Choroid plexus epithelial cell (primary cell): ENCODE data around the gene GMDS.

Source experiments
- DNase-seq: peaks from one replicate; pipeline ENCODE4 v3.0.0-alpha.2; 2010; ENCODE audit warnings: low read depth
- H3K4me3 ChIP-seq: 2 replicates; pipeline ENCODE4 v1.5.1; 2011; ENCODE audit warnings: low read depth, mild to moderate bottlenecking, control low read depth, low read length, moderate library complexity
- CTCF ChIP-seq: conservative IDR thresholded peaks from 2 replicates; pipeline ENCODE4 v1.5.1; 2011; ENCODE audit warnings: low read depth, mild to moderate bottlenecking, control low read depth, inconsistent platforms, low read length, moderate library complexity

The GMDS gene

GRCh38 chr6:1610497-1611321 is 634.7 kb downstream of the GMDS start:
- no peak for TF ChIP-seq CTCF
- peak overlapping the region; percentile 63 for H3K4me3 ChIP-seq
- no peak for DNase-seq

GRCh38 chr6:1609648-1610496 is 635.5 kb downstream of the GMDS start, which contains the start of gene FOXC1:
TSS of gene FOXC1 (plus strand) at chr6:1609915. CDS start at chr6:1610446, 531 bp downstream.
- peak within 1 kb of the TSS; percentile 63 for H3K4me3 ChIP-seq

GRCh38 chr6:1609041-1609647 is 636.3 kb downstream of the GMDS start:
- TF ChIP-seq CTCF: no peak
- H3K4me3 ChIP-seq: peak overlapping the region; percentile 46
- DNase-seq: no peak

More at GRCh38 chr6:1609648-1610496, 635.5 kb downstream of the GMDS start, which contains the start of gene FOXC1:
- no peak for TF ChIP-seq CTCF
- peak; percentile 84 for DNase-seq

- DNase-seq: no peak
- no peak for TF ChIP-seq CTCF
- H3K4me3 ChIP-seq: no peak overlapping the region
These were observed 637.0 kb downstream of the GMDS start for GRCh38 chr6:1608222-1609040.

- DNase-seq: no peak
- TF ChIP-seq CTCF: no peak
- no peak overlapping the region for H3K4me3 ChIP-seq
These were observed 637.7 kb downstream of the GMDS start for GRCh38 chr6:1607516-1608221.
